Smooth muscle cell (in vitro differentiated cells): ENCODE measurements around the gene FTH1. TPM values are rescaled to one million over a fixed set of nuclear protein-coding genes. Genes with fewer than 3 reads are reported as not detected.

ENCODE experiments used
- DNase-seq: peaks from one replicate; lab custom pipeline; 2025; ENCODE audit not compliant: unreplicated experiment; lab: John Stamatoyannopoulos, UW
- H2AFZ ChIP-seq: fragments of 200-600 bp; sonication (generic); 2 replicates; pipeline ENCODE4 v1.6.0; 2016; ENCODE audit warnings: antibody characterized with exemption, low read depth, mild to moderate bottlenecking
- H3F3A ChIP-seq: fragments of 200-600 bp; sonication (generic); 2 replicates; pipeline ENCODE4 v1.6.0; 2017; ENCODE audit warnings: antibody characterized with exemption, low read depth
- H3K27ac ChIP-seq: fragments of 200-600 bp; sonication (generic); 2 replicates; pipeline ENCODE4 v1.5.1; 2016; ENCODE audit warnings: low read depth, mild to moderate bottlenecking
- H3K27me3 ChIP-seq: fragments of 200-600 bp; sonication (generic); 2 replicates; pipeline ENCODE4 v1.6.1; 2016; ENCODE audit warnings: low read depth, mild to moderate bottlenecking
- H3K36me3 ChIP-seq: fragments of 200-600 bp; sonication (generic); 2 replicates; pipeline ENCODE4 v1.5.1; 2016; ENCODE audit warnings: low read depth
- H3K4me1 ChIP-seq: fragments of 200-600 bp; sonication (generic); 2 replicates; pipeline ENCODE4 v1.5.1; 2016; ENCODE audit warnings: low read depth
- H3K4me2 ChIP-seq: fragments of 200-600 bp; sonication (generic); 2 replicates; pipeline ENCODE4 v1.6.0; 2016; ENCODE audit warnings: mild to moderate bottlenecking
- H3K4me3 ChIP-seq: fragments of 200-600 bp; sonication (generic); 2 replicates; pipeline ENCODE4 v1.5.1; 2016; ENCODE audit warnings: mild to moderate bottlenecking
- H3K79me2 ChIP-seq: fragments of 200-600 bp; sonication (generic); 2 replicates; pipeline ENCODE4 v1.6.0; 2016; ENCODE audit warnings: low read depth, mild to moderate bottlenecking
- H3K9ac ChIP-seq: fragments of 200-600 bp; sonication (generic); 2 replicates; pipeline ENCODE4 v1.6.0; 2016; ENCODE audit warnings: low read depth
- H3K9me3 ChIP-seq: fragments of 200-600 bp; sonication (generic); replicated peaks from 2 replicates; pipeline ENCODE4 v1.5.1; 2016; ENCODE audit warnings: low read depth
- H4K20me1 ChIP-seq: fragments of 200-600 bp; sonication (generic); 2 replicates; pipeline ENCODE4 v1.6.0; 2016; ENCODE audit warnings: low read depth
- WGBS: methylation state at CpG from one replicate; pipeline ENCODE4 v1.1.7; 2016; ENCODE audit warnings: low lambda C conversion rate; 5-methylcytosine and 5-hydroxymethylcytosine counted together
- polyA plus RNA-seq: library from polyadenylated mRNA; unstranded; fragments of >200 nt; fragmentation: Nextera tagmentation; extraction: Ambion mirVana; gene quantifications from 2 replicates; pipeline ENCODE4 v1.2.1, GENCODE V29; 2016
- total RNA-seq: library from RNA; depleted of rRNA; stranded (reverse); fragments of >200 nt; gene quantifications from 2 replicates; pipeline ENCODE4 v1.2.3, GENCODE V29; 2014
- TF ChIP-seq, protein P1 (sequence below): fragments of 200-600 bp; sonication (generic); IDR thresholded peaks from 2 replicates; pipeline ENCODE4 v1.5.1; 2017; ENCODE audit warnings: borderline replicate concordance, mild to moderate bottlenecking, antibody characterized with exemption; ENCODE audit not compliant: insufficient read depth, poor library complexity, severe bottlenecking

The FTH1 gene
- total and polyA plus RNA-seq, 2 experiments from 2014 or later, result 1,173 to 6,048 TPM

DNA sequence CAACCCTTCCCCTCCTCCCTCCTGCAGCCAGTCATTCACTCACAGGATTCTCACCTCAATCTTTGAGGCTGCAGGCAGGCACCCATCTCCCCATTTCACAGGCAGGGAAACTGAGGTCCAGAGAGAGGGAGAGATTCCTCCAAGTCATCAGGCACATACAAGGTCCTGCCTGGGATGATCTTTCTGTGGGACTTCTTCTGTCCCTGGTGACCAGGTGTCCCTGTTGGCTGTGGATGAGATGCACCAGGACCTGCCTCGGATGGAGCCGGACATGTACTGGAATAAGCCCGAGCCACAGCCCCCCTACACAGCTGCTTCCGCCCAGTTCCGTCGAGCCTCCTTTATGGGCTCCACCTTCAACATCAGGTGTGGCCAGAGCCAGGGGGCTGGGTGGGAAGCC, 7.8 kb downstream of the FTH1 start:
- 95% methylated on average over 6 of the region's 6 CpGs for WGBS
- no peak for DNase-seq
- Histone ChIP-seq H3K79me2 (no peaks in the 10 kb centered on the region), H3K4me1 (peaks cover 7% of the 10 kb centered on the region), H2AFZ (no peak overlapping the region), H3K4me2 (no peak overlapping the region), H4K20me1 (peaks cover 33% of the 10 kb centered on the region), H3K27ac (no peak overlapping the region), H3K27me3 (no peaks in the 10 kb centered on the region), H3K4me3 (no peak overlapping the region), H3K36me3 (no peaks in the 10 kb centered on the region), H3F3A (peaks cover 23% of the 10 kb centered on the region), H3K9ac (no peak overlapping the region), H3K9me3 (no peaks in the 10 kb centered on the region)
- TF ChIP-seq, protein P1, sequence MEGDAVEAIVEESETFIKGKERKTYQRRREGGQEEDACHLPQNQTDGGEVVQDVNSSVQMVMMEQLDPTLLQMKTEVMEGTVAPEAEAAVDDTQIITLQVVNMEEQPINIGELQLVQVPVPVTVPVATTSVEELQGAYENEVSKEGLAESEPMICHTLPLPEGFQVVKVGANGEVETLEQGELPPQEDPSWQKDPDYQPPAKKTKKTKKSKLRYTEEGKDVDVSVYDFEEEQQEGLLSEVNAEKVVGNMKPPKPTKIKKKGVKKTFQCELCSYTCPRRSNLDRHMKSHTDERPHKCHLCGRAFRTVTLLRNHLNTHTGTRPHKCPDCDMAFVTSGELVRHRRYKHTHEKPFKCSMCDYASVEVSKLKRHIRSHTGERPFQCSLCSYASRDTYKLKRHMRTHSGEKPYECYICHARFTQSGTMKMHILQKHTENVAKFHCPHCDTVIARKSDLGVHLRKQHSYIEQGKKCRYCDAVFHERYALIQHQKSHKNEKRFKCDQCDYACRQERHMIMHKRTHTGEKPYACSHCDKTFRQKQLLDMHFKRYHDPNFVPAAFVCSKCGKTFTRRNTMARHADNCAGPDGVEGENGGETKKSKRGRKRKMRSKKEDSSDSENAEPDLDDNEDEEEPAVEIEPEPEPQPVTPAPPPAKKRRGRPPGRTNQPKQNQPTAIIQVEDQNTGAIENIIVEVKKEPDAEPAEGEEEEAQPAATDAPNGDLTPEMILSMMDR, result no peak

GRCh38 chr11:61959114-61959513, 8.3 kb downstream of the FTH1 start:
- Histone ChIP-seq H4K20me1 (peaks cover 27% of the 10 kb centered on the region), H3F3A (peaks cover 17% of the 10 kb centered on the region), H3K4me1 (peaks cover 7% of the 10 kb centered on the region), H3K9ac (no peak overlapping the region), H3K27me3 (no peaks in the 10 kb centered on the region), H3K9me3 (no peaks in the 10 kb centered on the region), H3K36me3 (no peaks in the 10 kb centered on the region), H3K79me2 (no peaks in the 10 kb centered on the region), H3K27ac (no peak overlapping the region), H2AFZ (no peak overlapping the region), H3K4me2 (no peak overlapping the region), H3K4me3 (no peak overlapping the region)
- TF ChIP-seq, protein P1, result no peak
- DNase-seq, result no peak
- 84% methylated on average over 1 of the region's 2 CpGs for WGBS

DNA sequence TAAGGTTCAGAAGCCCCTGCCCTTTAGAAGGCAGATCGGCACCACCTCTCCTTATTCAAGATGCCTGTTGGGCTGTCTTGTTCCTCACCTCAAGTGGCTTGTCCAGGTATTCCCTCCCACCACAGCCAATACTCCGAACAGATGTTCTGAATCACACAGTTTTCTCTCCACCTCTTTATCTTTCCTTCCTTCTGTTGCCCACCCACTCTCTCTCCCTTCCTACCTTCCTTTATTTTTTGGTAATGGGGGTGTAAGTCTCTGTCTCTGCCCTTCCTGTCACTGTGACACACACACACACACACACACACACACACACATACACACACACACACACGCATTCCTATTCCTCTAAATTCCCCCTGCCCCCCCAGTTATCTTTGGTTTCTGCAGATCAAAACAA, 8.8 kb downstream of the FTH1 start:
- 64% methylated on average over 3 of the region's 3 CpGs for WGBS
- Histone ChIP-seq H3K27me3 (no peaks in the 10 kb centered on the region), H3K27ac (no peak overlapping the region), H2AFZ (no peak overlapping the region), H3K4me2 (no peak overlapping the region), H3K4me1 (peaks cover 7% of the 10 kb centered on the region), H3K4me3 (no peak overlapping the region), H4K20me1 (peaks cover 22% of the 10 kb centered on the region), H3K9me3 (no peaks in the 10 kb centered on the region), H3K36me3 (no peaks in the 10 kb centered on the region), H3F3A (peaks cover 14% of the 10 kb centered on the region), H3K9ac (no peak overlapping the region), H3K79me2 (no peaks in the 10 kb centered on the region)
- no peak for DNase-seq
- TF ChIP-seq, protein P1, result no peak

DNA sequence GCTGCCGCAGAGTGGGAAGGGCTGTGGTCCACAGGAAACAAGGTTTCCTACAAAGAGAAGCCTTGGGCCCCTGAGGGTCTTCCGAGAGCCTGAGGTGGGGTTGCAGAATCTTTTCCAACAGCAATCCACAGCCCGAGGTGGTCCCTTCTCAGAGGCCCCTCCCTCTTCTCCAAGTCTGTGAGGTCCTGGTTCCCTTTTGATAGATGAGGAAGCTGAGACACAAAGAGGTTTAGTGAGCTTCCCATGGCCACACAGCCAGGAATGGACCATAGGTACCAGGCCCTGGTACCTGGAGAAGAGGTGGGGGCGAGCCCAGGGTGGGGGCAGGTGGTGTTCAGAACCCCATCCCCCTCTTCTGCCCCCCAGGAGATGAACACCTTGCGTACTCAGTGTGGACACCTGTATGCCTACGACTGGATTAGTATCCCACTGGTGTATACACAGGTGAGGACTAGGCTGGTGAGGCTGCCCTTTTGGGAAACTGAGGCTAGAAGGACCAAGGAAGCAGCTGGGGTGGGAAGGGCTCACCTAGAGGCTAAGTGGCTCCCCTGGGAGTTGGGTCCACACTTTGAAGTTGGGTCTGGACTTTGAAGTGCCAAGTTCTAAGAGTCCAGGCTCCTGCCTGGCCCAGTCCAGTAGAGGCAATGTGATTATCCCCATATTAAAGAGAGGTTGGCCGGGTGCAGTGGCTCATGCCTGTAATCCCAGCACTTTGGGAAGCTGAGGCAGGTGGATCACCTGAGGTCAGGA, 10.2 kb downstream of the FTH1 start:
- Histone ChIP-seq H3F3A (peaks cover 14% of the 10 kb centered on the region), H3K9ac (no peak overlapping the region), H3K27ac (no peak overlapping the region), H3K79me2 (no peaks in the 10 kb centered on the region), H4K20me1 (peaks cover 8% of the 10 kb centered on the region), H3K4me3 (no peak overlapping the region), H3K4me1 (peaks cover 7% of the 10 kb centered on the region), H3K36me3 (no peaks in the 10 kb centered on the region), H3K9me3 (no peaks in the 10 kb centered on the region), H3K27me3 (no peaks in the 10 kb centered on the region), H2AFZ (no peak overlapping the region), H3K4me2 (no peak overlapping the region)
- TF ChIP-seq, protein P1, result no peak
- whole genome bisulfite sequencing, result 95% methylated on average over 7 of the region's 7 CpGs
- no peak for DNase-seq
